HEK293 (cell line): ENCODE measurements around the gene HID1.

Experiments
- KLF10 ChIP-seq: fragments of 450-650 bp; IDR thresholded peaks from 2 replicates; pipeline ENCODE4 v1.5.1; 2018; ENCODE audit warnings: missing biosample characterization, mild to moderate bottlenecking, missing genetic modification characterization
- MEIS1 ChIP-seq: sonication (generic); formaldehyde crosslinking; IDR thresholded peaks from 2 replicates; pipeline ENCODE4 v1.8.1; 2022; ENCODE audit warnings: missing genetic modification reagents, mild to moderate bottlenecking, borderline replicate concordance
- ZEB2 ChIP-seq: fragments of 450-650 bp; formaldehyde crosslinking; IDR thresholded peaks from 2 replicates; pipeline ENCODE4 v1.5.1; 2016; ENCODE audit warnings: missing biosample characterization, missing genetic modification characterization
- ZFP41 ChIP-seq: fragments of 450-650 bp; formaldehyde crosslinking; IDR thresholded peaks from 2 replicates; pipeline ENCODE4 v1.5.1; 2016; ENCODE audit warnings: missing biosample characterization, missing genetic modification characterization, borderline replicate concordance
- ZNF16 ChIP-seq: fragments of 450-650 bp; formaldehyde crosslinking; IDR thresholded peaks from 2 replicates; pipeline ENCODE4 v1.5.1; 2016; ENCODE audit warnings: low read depth, missing biosample characterization, missing genetic modification characterization
- ZNF449 ChIP-seq: fragments of 450-650 bp; formaldehyde crosslinking; IDR thresholded peaks from 2 replicates; pipeline ENCODE4 v1.5.1; 2017; ENCODE audit warnings: missing biosample characterization, mild to moderate bottlenecking, missing genetic modification characterization, moderate library complexity
- ZNF585B ChIP-seq: fragments of 450-650 bp; formaldehyde crosslinking; IDR thresholded peaks from 2 replicates; pipeline ENCODE4 v1.5.1; 2016; ENCODE audit warnings: missing biosample characterization, missing genetic modification characterization
- ZNF600 ChIP-seq: fragments of 450-650 bp; formaldehyde crosslinking; IDR thresholded peaks from 2 replicates; pipeline ENCODE4 v1.5.1; 2016; ENCODE audit warnings: missing biosample characterization, missing genetic modification characterization
- ZNF670 ChIP-seq: fragments of 450-650 bp; formaldehyde crosslinking; IDR thresholded peaks from 2 replicates; pipeline ENCODE4 v1.5.1; 2016; ENCODE audit warnings: missing biosample characterization, missing genetic modification characterization, low read depth
- TF ChIP-seq, protein P1 (sequence below): fragments of 450-650 bp; formaldehyde crosslinking; IDR thresholded peaks from 2 replicates; pipeline ENCODE4 v1.5.1; 2016; ENCODE audit warnings: missing biosample characterization, missing genetic modification characterization
- TF ChIP-seq, protein P2 (sequence below): fragments of 450-650 bp; formaldehyde crosslinking; IDR thresholded peaks from 2 replicates; pipeline ENCODE4 v1.5.1; 2016; ENCODE audit warnings: missing biosample characterization, missing genetic modification characterization
- TF ChIP-seq, protein P3 (sequence below): fragments of 450-650 bp; formaldehyde crosslinking; IDR thresholded peaks from 2 replicates; pipeline ENCODE4 v1.5.1; 2016; ENCODE audit warnings: missing biosample characterization, missing genetic modification characterization
- TF ChIP-seq, protein P4 (sequence below): fragments of 450-650 bp; formaldehyde crosslinking; optimal IDR thresholded peaks from 2 replicates; pipeline ENCODE3; 2016; ENCODE audit warnings: missing biosample characterization, mild to moderate bottlenecking, missing genetic modification characterization

GRCh38 chr17:74954115-74954514 is 18.4 kb downstream of the HID1 start:
- TF ChIP-seq ZNF16 (tag by site-specific recombination) (no peak), ZFP41 (no peak), ZNF449 (tag by site-specific recombination) (no peak), KLF10 (tag by site-specific recombination) (no peak), ZNF600 (no peak), ZNF670 (tag by site-specific recombination) (no peak), ZEB2 (tag by site-specific recombination) (no peak), ZNF585B (no peak), MEIS1 (CRISPR knock-in tag) (no peak)
- TF ChIP-seq, protein P1, sequence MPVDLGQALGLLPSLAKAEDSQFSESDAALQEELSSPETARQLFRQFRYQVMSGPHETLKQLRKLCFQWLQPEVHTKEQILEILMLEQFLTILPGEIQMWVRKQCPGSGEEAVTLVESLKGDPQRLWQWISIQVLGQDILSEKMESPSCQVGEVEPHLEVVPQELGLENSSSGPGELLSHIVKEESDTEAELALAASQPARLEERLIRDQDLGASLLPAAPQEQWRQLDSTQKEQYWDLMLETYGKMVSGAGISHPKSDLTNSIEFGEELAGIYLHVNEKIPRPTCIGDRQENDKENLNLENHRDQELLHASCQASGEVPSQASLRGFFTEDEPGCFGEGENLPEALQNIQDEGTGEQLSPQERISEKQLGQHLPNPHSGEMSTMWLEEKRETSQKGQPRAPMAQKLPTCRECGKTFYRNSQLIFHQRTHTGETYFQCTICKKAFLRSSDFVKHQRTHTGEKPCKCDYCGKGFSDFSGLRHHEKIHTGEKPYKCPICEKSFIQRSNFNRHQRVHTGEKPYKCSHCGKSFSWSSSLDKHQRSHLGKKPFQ (tag by site-specific recombination): no peak
- TF ChIP-seq, protein P2, sequence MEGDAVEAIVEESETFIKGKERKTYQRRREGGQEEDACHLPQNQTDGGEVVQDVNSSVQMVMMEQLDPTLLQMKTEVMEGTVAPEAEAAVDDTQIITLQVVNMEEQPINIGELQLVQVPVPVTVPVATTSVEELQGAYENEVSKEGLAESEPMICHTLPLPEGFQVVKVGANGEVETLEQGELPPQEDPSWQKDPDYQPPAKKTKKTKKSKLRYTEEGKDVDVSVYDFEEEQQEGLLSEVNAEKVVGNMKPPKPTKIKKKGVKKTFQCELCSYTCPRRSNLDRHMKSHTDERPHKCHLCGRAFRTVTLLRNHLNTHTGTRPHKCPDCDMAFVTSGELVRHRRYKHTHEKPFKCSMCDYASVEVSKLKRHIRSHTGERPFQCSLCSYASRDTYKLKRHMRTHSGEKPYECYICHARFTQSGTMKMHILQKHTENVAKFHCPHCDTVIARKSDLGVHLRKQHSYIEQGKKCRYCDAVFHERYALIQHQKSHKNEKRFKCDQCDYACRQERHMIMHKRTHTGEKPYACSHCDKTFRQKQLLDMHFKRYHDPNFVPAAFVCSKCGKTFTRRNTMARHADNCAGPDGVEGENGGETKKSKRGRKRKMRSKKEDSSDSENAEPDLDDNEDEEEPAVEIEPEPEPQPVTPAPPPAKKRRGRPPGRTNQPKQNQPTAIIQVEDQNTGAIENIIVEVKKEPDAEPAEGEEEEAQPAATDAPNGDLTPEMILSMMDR (tag by site-specific recombination): no peak
- TF ChIP-seq, protein P3, sequence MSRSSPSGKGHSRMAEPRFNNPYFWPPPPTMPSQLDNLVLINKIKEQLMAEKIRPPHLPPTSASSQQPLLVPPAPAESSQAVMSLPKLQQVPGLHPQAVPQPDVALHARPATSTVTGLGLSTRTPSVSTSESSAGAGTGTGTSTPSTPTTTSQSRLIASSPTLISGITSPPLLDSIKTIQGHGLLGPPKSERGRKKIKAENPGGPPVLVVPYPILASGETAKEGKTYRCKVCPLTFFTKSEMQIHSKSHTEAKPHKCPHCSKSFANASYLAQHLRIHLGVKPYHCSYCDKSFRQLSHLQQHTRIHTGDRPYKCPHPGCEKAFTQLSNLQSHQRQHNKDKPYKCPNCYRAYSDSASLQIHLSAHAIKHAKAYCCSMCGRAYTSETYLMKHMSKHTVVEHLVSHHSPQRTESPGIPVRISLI: no peak
- TF ChIP-seq, protein P4, sequence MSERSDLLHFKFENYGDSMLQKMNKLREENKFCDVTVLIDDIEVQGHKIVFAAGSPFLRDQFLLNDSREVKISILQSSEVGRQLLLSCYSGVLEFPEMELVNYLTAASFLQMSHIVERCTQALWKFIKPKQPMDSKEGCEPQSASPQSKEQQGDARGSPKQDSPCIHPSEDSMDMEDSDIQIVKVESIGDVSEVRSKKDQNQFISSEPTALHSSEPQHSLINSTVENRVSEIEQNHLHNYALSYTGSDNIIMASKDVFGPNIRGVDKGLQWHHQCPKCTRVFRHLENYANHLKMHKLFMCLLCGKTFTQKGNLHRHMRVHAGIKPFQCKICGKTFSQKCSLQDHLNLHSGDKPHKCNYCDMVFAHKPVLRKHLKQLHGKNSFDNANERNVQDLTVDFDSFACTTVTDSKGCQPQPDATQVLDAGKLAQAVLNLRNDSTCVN (tag by site-specific recombination): no peak
